Erythroblast (primary cell): Measurements from ENCODE around the gene SMIM15.

Source experiments
- DNase-seq, 2 experiments: peaks; one replicate each; lab custom pipeline; 2025; lab: John Stamatoyannopoulos, UW
- GATA1 ChIP-seq: IDR thresholded peaks from 2 replicates; pipeline ENCODE4 v1.6.1; 2011; ENCODE audit warnings: low read depth, mild to moderate bottlenecking, control low read depth, low read length, moderate library complexity
- POLR2A ChIP-seq: IDR thresholded peaks from 2 replicates; pipeline ENCODE4 v1.6.1; 2011; ENCODE audit warnings: mild to moderate bottlenecking, low read length

Gene SMIM15

GRCh38 chr5:61177070-61177469, 14.8 kb upstream of the SMIM15 start:
- TF ChIP-seq GATA1 (no peak), POLR2A (no peak)

GRCh38 chr5:61176631-61177030, 14.4 kb upstream of the SMIM15 start:
- DNase-seq = no peak
- TF ChIP-seq POLR2A (no peak), GATA1 (no peak)

More at GRCh38 chr5:61177070-61177469, 14.8 kb upstream of the SMIM15 start:
- DNase-seq = no peak

- no peak for DNase-seq
- TF ChIP-seq GATA1 (no peak), POLR2A (no peak)
These were observed 9.2 kb upstream of the SMIM15 start for GRCh38 chr5:61171479-61171878.

GRCh38 chr5:61168951-61169350, 6.7 kb upstream of the SMIM15 start:
- DNase-seq = no peak
- TF ChIP-seq GATA1 = no peak
- TF ChIP-seq POLR2A = no peak

- no peak for TF ChIP-seq GATA1
- no peak for TF ChIP-seq POLR2A
- DNase-seq = no peak
These were observed 5.1 kb upstream of the SMIM15 start for GRCh38 chr5:61167382-61167781.

DNA sequence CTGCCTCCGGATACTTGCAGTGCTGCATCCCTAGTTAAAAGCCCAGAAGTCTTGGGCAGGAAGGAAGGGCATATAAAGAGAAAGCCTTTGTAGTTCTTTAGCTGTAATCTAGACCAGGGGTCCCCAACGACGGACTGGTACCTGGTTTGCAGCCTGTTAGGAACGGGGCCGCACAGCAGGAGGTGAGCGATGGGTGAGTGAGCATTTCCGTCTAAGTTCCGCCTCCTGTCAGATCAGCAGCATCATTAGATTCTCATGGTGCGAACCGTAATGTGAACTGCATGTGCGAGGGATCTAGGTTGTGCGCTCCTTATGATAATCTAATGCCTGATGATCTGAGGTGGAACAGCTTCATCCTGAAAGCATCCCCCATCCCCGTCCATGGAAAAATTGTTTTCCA, 1.6 kb upstream of the SMIM15 start:
- no peak for DNase-seq
- no peak for TF ChIP-seq GATA1
- no peak for TF ChIP-seq POLR2A

DNA sequence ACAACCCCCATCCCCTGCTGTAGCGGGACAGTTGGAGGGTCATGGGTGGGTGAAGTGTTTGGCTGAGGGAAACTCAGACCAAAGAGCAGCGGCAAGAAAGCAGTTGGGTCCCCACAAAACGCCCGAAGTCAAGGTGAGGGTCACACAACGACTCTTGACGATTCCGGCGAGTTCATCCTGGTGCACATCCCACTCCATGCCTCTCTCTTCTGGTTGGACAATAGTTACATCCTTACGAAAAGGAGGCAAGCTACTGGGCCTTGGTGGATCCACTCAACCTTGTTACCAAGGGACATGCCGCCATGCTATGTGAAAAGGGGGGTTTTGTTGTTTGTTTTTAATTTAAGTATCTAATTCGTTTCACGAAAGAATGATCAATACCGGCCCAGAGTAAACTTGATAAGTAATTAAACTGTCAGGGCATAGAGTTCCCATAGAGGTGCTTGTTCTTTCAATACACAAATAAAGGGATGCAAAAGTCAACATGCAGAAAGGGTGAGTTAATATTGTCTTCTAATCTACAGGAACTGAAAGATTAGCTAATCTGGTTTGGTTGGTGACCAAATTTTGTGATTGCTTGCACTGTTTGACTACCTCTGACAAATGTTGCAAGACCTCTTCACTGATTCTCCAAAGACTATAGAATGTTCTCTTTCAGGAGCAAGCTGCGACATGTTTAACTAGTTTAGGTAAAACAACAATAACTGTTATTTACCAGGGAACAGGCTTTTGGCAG, 732 bp upstream of the SMIM15 start:
- TF ChIP-seq GATA1 = no peak
- no peak for TF ChIP-seq POLR2A
- peak in 1 of 2 experiments; percentile 51 for DNase-seq

DNA sequence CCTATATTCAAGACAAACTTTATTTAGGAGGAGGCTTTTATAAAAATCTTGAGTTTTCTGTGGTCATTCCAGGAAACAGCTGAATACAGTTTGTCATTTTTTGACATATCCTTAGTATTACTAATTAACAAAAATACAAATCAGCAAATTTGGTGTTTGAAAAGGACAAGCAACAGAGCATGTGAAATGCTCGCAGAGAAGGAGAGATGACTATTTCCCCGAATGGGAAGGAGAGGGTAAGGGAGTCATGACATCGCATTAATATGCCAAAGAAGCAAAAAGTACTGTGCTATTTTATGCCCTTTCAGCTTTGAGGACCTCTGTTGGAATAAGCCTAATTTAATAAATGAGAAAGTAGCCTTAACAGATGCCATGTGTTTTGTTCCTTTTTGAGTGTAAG, 1.8 kb downstream of the SMIM15 start:
- no peak for DNase-seq
- no peak for TF ChIP-seq GATA1
- TF ChIP-seq POLR2A = no peak

DNA sequence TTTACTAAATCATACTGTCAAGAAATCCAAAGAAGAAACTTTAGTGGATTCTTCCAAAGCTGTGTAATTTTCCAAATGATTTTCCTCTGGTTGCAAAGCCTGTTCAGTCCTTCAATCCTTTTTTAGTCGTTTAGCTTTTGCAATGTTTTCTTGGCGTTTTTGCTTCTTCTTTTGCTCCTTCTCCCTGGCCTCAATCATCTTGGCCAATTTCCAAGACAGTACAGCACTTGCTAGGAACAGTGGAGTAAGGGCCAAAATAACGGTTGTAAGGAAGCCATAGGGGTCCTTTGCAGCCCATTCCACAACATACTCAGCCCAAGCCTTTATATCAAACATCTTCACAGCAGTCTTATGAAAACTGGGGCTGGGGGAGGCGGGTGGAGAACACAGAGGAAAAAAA, 2.4 kb downstream of the SMIM15 start:
- peak; percentile 12 to 18 for DNase-seq
- TF ChIP-seq GATA1 (no peak), POLR2A (no peak)

GRCh38 chr5:61159070-61159469, 3.2 kb downstream of the SMIM15 start:
- TF ChIP-seq GATA1 (no peak), POLR2A (no peak)
- DNase-seq = no peak

- no peak for TF ChIP-seq POLR2A
- TF ChIP-seq GATA1 = no peak
- no peak for DNase-seq
These were observed 10.4 kb downstream of the SMIM15 start for GRCh38 chr5:61151893-61152292.

DNA sequence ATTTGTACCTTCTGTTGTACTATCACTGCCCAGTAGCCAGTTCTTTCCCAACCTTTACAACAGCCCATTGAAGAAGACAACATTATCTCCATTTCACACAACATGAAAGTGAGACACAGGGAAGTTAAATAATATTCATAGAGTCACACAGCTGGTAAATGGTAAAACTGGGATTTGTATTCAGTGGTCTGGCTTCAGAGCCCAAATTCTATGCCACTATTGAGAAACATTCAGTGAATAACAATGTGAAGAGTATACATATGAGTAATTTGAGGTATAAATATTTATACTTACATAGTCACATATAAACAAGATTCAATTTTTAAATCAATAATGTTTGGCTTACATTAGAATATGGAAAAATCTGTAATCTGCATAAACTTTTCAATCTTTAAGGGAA, 13.8 kb downstream of the SMIM15 start:
- TF ChIP-seq GATA1 (no peak), POLR2A (no peak)
- DNase-seq = no peak

DNA sequence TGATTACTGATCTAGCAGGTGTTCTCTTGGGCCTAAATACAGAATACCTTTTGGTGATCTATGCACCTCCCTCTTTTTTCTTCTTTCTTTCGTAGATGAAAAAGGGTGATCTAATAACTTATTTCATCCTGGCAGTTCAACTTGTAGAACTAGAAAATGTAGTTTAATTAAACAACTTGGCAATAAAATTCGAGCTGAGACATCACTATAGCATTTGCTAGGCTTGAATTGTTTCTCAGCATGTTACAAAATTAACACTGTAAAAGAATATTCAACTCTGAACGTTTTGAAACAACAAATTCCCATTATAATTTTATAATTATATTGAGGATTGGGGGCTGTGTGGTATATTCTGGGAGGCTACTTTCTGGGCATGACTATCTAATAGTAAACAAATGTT, 19.5 kb downstream of the SMIM15 start:
- no peak for DNase-seq
- no peak for TF ChIP-seq POLR2A
- no peak for TF ChIP-seq GATA1

DNA sequence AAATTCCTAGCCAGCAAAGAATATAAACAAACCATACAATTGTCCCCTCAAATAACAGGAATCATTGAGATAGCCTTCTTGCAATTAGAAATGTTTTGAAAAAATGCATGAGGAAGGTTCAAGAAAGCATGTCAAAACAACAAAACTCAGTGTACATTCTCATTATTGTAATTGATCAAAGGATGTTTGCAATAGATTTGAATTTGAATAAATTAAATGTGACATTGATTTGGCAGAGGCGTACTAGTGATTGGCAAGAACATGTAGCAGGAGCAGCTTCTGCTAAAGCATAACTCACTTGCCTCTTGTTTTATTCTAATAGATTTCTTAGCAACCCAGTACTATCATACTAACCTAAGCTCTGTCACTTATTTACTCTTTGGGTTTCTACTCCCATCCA, 19.9 kb downstream of the SMIM15 start:
- TF ChIP-seq POLR2A (no peak), GATA1 (no peak)
- no peak for DNase-seq

DNA sequence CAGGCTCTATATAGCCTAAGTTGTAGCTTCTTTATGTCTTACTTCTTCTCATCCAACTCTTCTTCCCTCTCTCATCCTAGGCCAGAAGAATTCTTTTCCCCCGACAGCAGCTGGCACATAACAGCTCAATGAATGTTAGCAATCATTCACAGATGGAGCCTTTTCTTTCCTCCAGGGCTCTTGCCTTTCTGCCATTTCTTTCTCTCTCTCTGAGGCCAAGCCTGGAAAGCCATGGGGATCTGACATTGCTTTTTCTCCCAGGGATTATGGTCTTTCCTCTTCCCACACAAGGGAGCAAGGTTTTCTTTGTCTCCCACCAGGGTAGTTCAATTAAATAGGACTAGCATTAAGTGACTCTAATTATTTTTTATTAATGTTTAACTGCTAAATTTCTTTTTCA, 20.5 kb downstream of the SMIM15 start:
- TF ChIP-seq GATA1 = no peak
- no peak for TF ChIP-seq POLR2A
- DNase-seq = no peak

DNA sequence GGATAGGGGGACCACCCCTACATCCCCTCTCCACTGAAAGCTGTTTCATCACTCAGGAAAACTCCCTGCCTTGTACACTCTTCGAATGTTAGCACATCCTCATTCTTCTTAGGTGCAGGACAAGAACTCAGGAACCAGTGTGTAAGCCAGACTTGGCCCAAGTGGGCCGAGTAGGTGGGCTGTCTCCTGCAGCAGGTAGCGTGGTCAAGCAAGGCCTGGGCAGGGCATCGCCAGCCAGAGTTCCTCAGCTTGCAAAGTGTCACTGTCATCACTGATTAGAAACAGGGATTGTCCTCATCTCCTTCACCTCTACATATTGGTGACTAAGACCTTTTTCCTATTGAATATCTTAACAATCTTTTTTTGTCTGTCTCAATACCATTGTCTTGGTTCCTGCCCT, 22.3 kb downstream of the SMIM15 start:
- DNase-seq = no peak
- TF ChIP-seq POLR2A = no peak
- TF ChIP-seq GATA1 = no peak
